NCI-H82 treated with DMSO at 0.1 percent for 48 hours (cell line): Measurements from ENCODE around the gene AKR1C1.
"Not testable (repeated sequence)": the region's sequence is repeated elsewhere in the genome, so short reads cannot be mapped to it uniquely, and the experiment has no call there.

ENCODE experiments used
- DNase-seq: peaks from one replicate; lab custom pipeline; 2025; ENCODE audit not compliant: unreplicated experiment; lab: John Stamatoyannopoulos, UW

AKR1C1 gene

GRCh38 chr10:5014200-5014910 lies 51.1 kb downstream of the AKR1C1 start:
- DNase-seq = not testable (repeated sequence)

- no peak for DNase-seq
These were observed 51.7 kb downstream of the AKR1C1 start for GRCh38 chr10:5014936-5015335.

GRCh38 chr10:5018134-5018533 lies 54.9 kb downstream of the AKR1C1 start:
- no peak for DNase-seq

GRCh38 chr10:5018671-5019277 lies 55.6 kb downstream of the AKR1C1 start:
- not testable (repeated sequence) for DNase-seq

GRCh38 chr10:5019770-5020612 lies 56.8 kb downstream of the AKR1C1 start:
- not testable (repeated sequence) for DNase-seq

- not testable (repeated sequence) for DNase-seq
These were observed 58.5 kb downstream of the AKR1C1 start for GRCh38 chr10:5021624-5022290.

GRCh38 chr10:5023177-5023805 lies 60.1 kb downstream of the AKR1C1 start:
- DNase-seq = no peak

GRCh38 chr10:5025461-5025881 lies 62.3 kb downstream of the AKR1C1 start:
- not testable (repeated sequence) for DNase-seq

GRCh38 chr10:5030989-5031388 lies 67.8 kb downstream of the AKR1C1 start:
- no peak for DNase-seq

GRCh38 chr10:5031588-5031987 lies 68.4 kb downstream of the AKR1C1 start:
- DNase-seq = not testable (repeated sequence)

GRCh38 chr10:5032444-5032843 lies 69.2 kb downstream of the AKR1C1 start:
- not testable (repeated sequence) for DNase-seq
